HUES64 (cell line): ENCODE results near the gene MADD. TPM values are rescaled to one million over a fixed set of nuclear protein-coding genes. Genes with fewer than 3 reads are reported as not detected.

Experiments
- H3K27ac ChIP-seq: 2 replicates; pipeline ENCODE4 v1.7.0; 2013; ENCODE audit warnings: low read depth, low read length, inconsistent platforms
- H3K27me3 ChIP-seq: 2 replicates; pipeline ENCODE4 v1.6.1; 2013; ENCODE audit warnings: mild to moderate bottlenecking, low read length; ENCODE audit not compliant: insufficient read depth
- H3K36me3 ChIP-seq: 2 replicates; pipeline ENCODE4 v1.6.1; 2013; ENCODE audit warnings: mild to moderate bottlenecking, low read length; ENCODE audit not compliant: insufficient read depth
- H3K4me1 ChIP-seq: 2 replicates; pipeline ENCODE4 v1.6.1; 2013; ENCODE audit warnings: mild to moderate bottlenecking, low read length, moderate library complexity; ENCODE audit not compliant: insufficient read depth
- H3K4me3 ChIP-seq: 2 replicates; pipeline ENCODE4 v1.5.1; 2013; ENCODE audit warnings: mild to moderate bottlenecking, low read length, moderate library complexity
- H3K9ac ChIP-seq: 2 replicates; pipeline ENCODE4 v1.6.1; 2013; ENCODE audit warnings: mild to moderate bottlenecking, low read depth, low read length
- H3K9me3 ChIP-seq: 2 replicates; pipeline ENCODE4 v1.6.1; 2013; ENCODE audit warnings: low read depth, low read length; ENCODE audit not compliant: insufficient read depth
- WGBS: fragments of 150-250, 120-280 bp; methylation state at CpG from one replicate; pipeline ENCODE4 v1.1.7; 2013; ENCODE audit warnings: missing lambda C conversion rate; 5-methylcytosine and 5-hydroxymethylcytosine counted together
- polyA plus RNA-seq, 2 experiments: library from polyadenylated mRNA; stranded (reverse); fragments of 50-300 nt; gene quantifications; one replicate each; pipeline ENCODE4 v1.2.3, GENCODE V29; 2013

MADD gene
- polyA plus RNA-seq (2013, experiment 1 of 2), result 20.2 TPM
- polyA plus RNA-seq (2013, experiment 2 of 2), result 20.7 TPM

GRCh38 chr11:47269829-47270305 is at the start of gene MADD:
Gene MADD (plus strand): TSS chr11:47270133.
- H3K36me3 ChIP-seq, result peaks cover 5% of the 10 kb centered on the region
- peak within 1 kb of the TSS; percentile 86 for H3K9ac ChIP-seq
- H3K4me1 ChIP-seq, result peaks cover 25% of the 10 kb centered on the region
- H3K4me3 ChIP-seq, result peak within 1 kb of the TSS; percentile 96
- no peaks in the 10 kb centered on the region for H3K27me3 ChIP-seq
- H3K27ac ChIP-seq, result peak within 1 kb of the TSS; percentile 97
- H3K9me3 ChIP-seq, result no peaks in the 10 kb centered on the region
- WGBS, result under 1% methylated on average over 57 of the region's 57 CpGs

GRCh38 chr11:47220401-47220821 is 49.5 kb upstream of the MADD start:
- no peak overlapping the region for H3K4me3 ChIP-seq
- no peak overlapping the region for H3K9ac ChIP-seq
- H3K27me3 ChIP-seq, result no peaks in the 10 kb centered on the region
- no peaks in the 10 kb centered on the region for H3K9me3 ChIP-seq
- 100% methylated on average over 1 of the region's 1 CpG for WGBS
- no peak overlapping the region for H3K27ac ChIP-seq
- H3K4me1 ChIP-seq, result peaks cover 14% of the 10 kb centered on the region; the same call in 1 of the 2 replicates
- H3K36me3 ChIP-seq, result peaks cover 55% of the 10 kb centered on the region

GRCh38 chr11:47222696-47223095 is 47.2 kb upstream of the MADD start:
- WGBS, result 95% methylated on average over 2 of the region's 2 CpGs
- Histone ChIP-seq H3K27ac (no peak overlapping the region), H3K9me3 (no peaks in the 10 kb centered on the region), H3K4me3 (no peak overlapping the region), H3K36me3 (peaks cover 76% of the 10 kb centered on the region), H3K4me1 (no peaks in the 10 kb centered on the region), H3K9ac (no peak overlapping the region), H3K27me3 (no peaks in the 10 kb centered on the region)

GRCh38 chr11:47225552-47226400 is 44.2 kb upstream of the MADD start:
- peaks cover 81% of the 10 kb centered on the region for H3K36me3 ChIP-seq
- H3K9ac ChIP-seq, result no peak overlapping the region
- no peak overlapping the region for H3K27ac ChIP-seq
- H3K9me3 ChIP-seq, result no peaks in the 10 kb centered on the region
- H3K27me3 ChIP-seq, result no peaks in the 10 kb centered on the region
- no peaks in the 10 kb centered on the region for H3K4me1 ChIP-seq
- H3K4me3 ChIP-seq, result no peak overlapping the region
- WGBS, result 95% methylated on average over 5 of the region's 7 CpGs

- peaks cover 63% of the 10 kb centered on the region for H3K36me3 ChIP-seq
- no peaks in the 10 kb centered on the region for H3K27me3 ChIP-seq
- no peak overlapping the region for H3K9ac ChIP-seq
- no peaks in the 10 kb centered on the region for H3K4me1 ChIP-seq
- H3K27ac ChIP-seq, result no peak overlapping the region
- no peaks in the 10 kb centered on the region for H3K9me3 ChIP-seq
- H3K4me3 ChIP-seq, result no peak overlapping the region
- 93% methylated on average over 8 of the region's 8 CpGs for WGBS
Observed at GRCh38 chr11:47229161-47229560, 40.8 kb upstream of the MADD start.

- Histone ChIP-seq H3K9me3 (no peaks in the 10 kb centered on the region), H3K9ac (no peak overlapping the region), H3K27ac (no peak overlapping the region), H3K36me3 (peaks cover 64% of the 10 kb centered on the region), H3K4me3 (no peak overlapping the region), H3K27me3 (no peaks in the 10 kb centered on the region), H3K4me1 (no peaks in the 10 kb centered on the region)
- WGBS, result 93% methylated on average over 4 of the region's 4 CpGs
Observed at GRCh38 chr11:47233051-47233450, 36.9 kb upstream of the MADD start.

- no peak overlapping the region for H3K27ac ChIP-seq
- no peaks in the 10 kb centered on the region for H3K4me1 ChIP-seq
- no peak overlapping the region for H3K9ac ChIP-seq
- H3K36me3 ChIP-seq, result peaks cover 64% of the 10 kb centered on the region
- H3K4me3 ChIP-seq, result no peak overlapping the region
- 91% methylated on average over 11 of the region's 11 CpGs for WGBS
- H3K27me3 ChIP-seq, result no peaks in the 10 kb centered on the region
- no peaks in the 10 kb centered on the region for H3K9me3 ChIP-seq
Observed at GRCh38 chr11:47233989-47234668, 35.8 kb upstream of the MADD start.

GRCh38 chr11:47234669-47235100 is 35.2 kb upstream of the MADD start:
- Histone ChIP-seq H3K4me3 (no peak overlapping the region), H3K27ac (no peak overlapping the region), H3K27me3 (no peaks in the 10 kb centered on the region), H3K4me1 (no peaks in the 10 kb centered on the region), H3K9ac (no peak overlapping the region), H3K36me3 (peaks cover 64% of the 10 kb centered on the region), H3K9me3 (no peaks in the 10 kb centered on the region)
- 94% methylated on average over 12 of the region's 12 CpGs for WGBS

- no peak overlapping the region for H3K4me3 ChIP-seq
- peaks cover 65% of the 10 kb centered on the region for H3K36me3 ChIP-seq
- H3K9ac ChIP-seq, result no peak overlapping the region
- H3K27ac ChIP-seq, result no peak overlapping the region
- no peaks in the 10 kb centered on the region for H3K4me1 ChIP-seq
- WGBS, result 96% methylated on average over 12 of the region's 12 CpGs
- H3K27me3 ChIP-seq, result no peaks in the 10 kb centered on the region
- no peaks in the 10 kb centered on the region for H3K9me3 ChIP-seq
Observed at GRCh38 chr11:47235163-47235562, 34.8 kb upstream of the MADD start.

- Histone ChIP-seq H3K27me3 (no peaks in the 10 kb centered on the region), H3K27ac (no peak overlapping the region), H3K36me3 (peaks cover 65% of the 10 kb centered on the region), H3K9me3 (no peaks in the 10 kb centered on the region), H3K9ac (no peak overlapping the region), H3K4me1 (no peaks in the 10 kb centered on the region), H3K4me3 (no peak overlapping the region)
- 93% methylated on average over 5 of the region's 5 CpGs for WGBS
Observed at GRCh38 chr11:47236482-47236881, 33.5 kb upstream of the MADD start.

GRCh38 chr11:47239852-47240251 is 30.1 kb upstream of the MADD start:
- WGBS, result 94% methylated on average over 10 of the region's 10 CpGs
- H3K9ac ChIP-seq, result no peak overlapping the region
- H3K27me3 ChIP-seq, result no peaks in the 10 kb centered on the region
- no peaks in the 10 kb centered on the region for H3K4me1 ChIP-seq
- H3K9me3 ChIP-seq, result no peaks in the 10 kb centered on the region
- peaks cover 81% of the 10 kb centered on the region for H3K36me3 ChIP-seq
- no peak overlapping the region for H3K27ac ChIP-seq
- H3K4me3 ChIP-seq, result no peak overlapping the region
